Cortex of kidney (tissue), 1 donor: Measurements from ENCODE around the gene CCL7.
"Not testable (repeated sequence)": the region's sequence is repeated elsewhere in the genome, so short reads cannot be mapped to it uniquely, and the experiment has no call there.

Source experiments
- DNase-seq: peaks from one replicate; lab custom pipeline; 2025; lab: John Stamatoyannopoulos, UW

CCL7 gene

GRCh38 chr17:34269969-34270368 is at the start of gene CCL7:
CCL7 (plus strand) TSS chr17:34270221; CDS start chr17:34270291, 70 bp downstream.
- no peak for DNase-seq

- no peak for DNase-seq
Measured at GRCh38 chr17:34220752-34221395, 49.1 kb upstream of the CCL7 start.

GRCh38 chr17:34221411-34221810 is 48.6 kb upstream of the CCL7 start:
- no peak for DNase-seq

GRCh38 chr17:34222722-34223497 is 47.1 kb upstream of the CCL7 start:
- no peak for DNase-seq

- DNase-seq, result no peak
Measured at GRCh38 chr17:34225046-34225445, 45.0 kb upstream of the CCL7 start.

GRCh38 chr17:34226011-34226743 is 43.8 kb upstream of the CCL7 start:
- DNase-seq, result no peak

DNA sequence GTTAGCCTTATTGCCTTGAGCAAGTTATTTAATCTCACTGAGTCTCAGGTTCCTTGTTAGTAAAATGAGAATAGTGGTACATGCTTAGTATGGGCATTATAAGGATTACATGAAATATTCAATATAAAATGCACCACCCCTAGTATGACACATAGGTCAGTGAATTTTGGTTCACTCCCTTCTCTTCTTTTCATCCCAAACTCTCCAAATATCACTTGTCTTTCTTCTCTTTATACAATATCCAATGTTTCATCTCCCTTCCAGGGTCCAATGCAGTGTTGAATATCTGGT is 43.3 kb upstream of the CCL7 start:
- no peak for DNase-seq

DNA sequence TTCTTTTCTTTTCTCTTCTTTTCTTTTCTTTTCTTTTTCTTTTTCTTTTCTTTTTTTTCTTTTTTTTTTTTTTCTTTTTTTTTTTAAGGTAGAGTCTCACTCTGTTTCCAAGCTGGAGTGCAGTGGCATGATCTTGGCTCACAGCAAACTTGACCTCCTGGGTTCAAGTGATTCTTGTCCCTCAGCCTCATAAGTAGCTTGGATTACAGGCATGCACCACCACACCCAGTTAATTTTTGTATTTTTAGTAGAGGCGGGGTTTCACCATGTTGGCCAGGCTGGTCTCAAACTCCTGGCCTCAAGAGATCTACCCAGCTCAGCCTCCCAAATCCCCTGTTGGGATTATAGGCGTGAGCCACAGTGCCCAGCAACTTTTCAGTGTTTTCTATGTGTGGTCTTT is 42.7 kb upstream of the CCL7 start:
- DNase-seq, result not testable (repeated sequence)

- no peak for DNase-seq
Measured at GRCh38 chr17:34227707-34228106, 42.3 kb upstream of the CCL7 start.

DNA sequence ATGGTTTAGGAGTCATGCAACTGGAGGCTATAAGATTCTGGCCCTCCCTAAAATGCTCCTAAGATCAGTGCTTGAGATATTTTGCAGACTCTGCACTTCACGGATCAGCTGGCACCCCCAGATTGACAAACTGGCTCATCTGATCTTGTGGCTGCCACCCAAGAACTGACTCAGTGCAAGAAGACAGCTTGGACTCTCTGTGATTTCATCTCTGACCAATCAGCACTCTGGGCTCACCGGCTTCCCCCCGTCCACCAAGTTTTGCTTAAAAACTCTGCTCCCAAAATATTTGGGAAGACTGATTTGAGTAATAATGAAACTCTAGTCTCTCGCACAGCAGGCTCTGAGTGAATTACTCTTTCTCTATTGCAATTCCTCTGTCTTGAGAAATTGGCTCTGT is 41.2 kb upstream of the CCL7 start:
- no peak for DNase-seq

- no peak for DNase-seq
Measured at GRCh38 chr17:34230342-34230741, 39.7 kb upstream of the CCL7 start.

- no peak for DNase-seq
Measured at GRCh38 chr17:34234616-34235015, 35.4 kb upstream of the CCL7 start.

- no peak for DNase-seq
Measured at GRCh38 chr17:34235389-34236028, 34.5 kb upstream of the CCL7 start.

DNA sequence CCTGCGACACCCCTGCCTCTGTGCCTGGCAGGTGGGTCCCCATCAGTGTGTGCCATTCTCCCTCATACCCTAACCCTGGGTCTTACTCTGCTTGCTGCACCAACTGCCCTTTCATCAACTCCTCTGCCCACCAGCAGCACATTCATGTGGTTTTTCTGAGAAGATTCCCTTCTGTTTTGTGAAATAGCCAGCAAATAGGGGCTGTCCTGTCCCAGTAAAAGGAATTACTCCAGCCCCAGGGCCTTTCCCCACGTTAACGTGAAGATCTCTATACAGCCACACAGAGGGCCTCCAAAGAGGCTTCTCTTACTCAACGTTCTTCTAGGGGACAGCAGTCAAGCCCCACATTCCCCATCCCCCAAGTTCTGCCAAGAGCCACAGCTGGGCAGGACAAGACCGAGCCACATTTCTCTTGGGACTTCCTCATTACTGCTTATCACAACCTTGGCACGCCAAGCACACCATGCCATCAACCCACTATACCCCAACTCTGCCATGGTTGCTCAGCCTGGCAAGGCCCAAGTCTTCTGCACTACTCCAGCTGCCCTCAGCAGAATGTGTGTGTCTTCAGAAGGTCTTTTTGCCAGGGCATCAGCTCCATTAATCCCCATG is 33.6 kb upstream of the CCL7 start:
- DNase-seq, result no peak

DNA sequence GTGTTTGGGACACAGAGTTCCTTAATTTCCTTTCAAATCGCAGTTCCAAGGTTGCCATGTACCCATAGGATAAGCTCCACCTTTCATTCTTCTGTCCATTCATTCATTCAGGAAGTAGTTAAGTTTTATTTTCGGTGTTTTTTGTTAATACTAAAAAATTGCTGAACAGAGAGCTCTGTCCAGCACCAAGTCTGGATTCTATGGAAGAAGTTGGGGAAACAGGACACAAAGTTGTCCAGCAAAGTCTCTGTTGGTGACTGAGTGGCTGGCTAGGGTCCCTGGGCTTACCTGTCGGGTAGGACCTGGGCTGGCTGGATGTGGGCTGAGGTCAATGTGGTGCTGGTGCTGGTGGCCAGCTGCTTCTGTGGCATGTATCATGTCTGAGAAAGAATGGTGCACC is 32.6 kb upstream of the CCL7 start:
- no peak for DNase-seq

- no peak for DNase-seq
Measured at GRCh38 chr17:34241062-34241461, 29.0 kb upstream of the CCL7 start.

- DNase-seq, result no peak
Measured at GRCh38 chr17:34242587-34243363, 27.2 kb upstream of the CCL7 start.

DNA sequence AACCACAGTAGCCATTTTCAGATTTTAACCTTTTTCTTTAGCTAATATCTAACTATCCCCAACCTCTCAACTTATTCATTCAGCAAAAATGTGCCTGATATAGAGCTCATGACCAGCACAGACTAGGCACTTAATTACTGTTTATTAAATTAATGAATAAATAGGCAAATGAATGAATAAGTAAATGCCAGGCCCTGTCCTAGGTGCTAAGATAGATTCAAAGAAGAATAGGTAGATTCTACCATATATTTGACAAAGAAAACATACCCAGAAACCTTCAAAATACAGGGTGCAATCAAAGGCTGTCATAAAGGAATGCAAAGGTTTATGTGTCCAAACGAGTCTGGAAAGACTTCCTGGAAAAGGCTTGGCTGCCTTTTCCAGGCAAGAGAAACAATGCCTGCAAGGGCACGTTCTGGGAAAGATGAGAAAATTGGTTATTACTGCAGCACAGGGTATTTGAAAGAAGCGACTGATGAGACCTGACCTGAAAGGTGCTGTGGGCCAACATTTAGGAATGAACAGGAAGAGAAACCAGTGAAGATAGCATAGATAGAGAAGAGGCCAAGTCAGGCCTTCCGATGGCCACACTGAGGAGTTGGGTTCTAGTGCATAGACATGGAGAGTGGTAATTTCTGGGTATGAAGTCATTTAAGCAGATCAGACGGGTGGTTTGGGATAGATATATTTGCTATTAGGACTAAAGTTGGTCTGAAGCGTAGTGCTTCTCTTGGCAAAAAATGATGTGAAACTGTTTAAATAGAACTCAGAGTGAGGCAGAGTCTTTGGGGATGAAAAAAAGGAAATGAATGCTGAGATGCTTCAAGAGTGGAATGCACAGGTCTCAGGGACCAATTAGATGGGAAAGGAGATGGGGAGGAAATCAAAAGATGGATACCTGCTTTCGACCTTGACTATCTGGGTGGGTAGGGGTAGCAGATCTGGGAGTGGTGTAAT is 26.4 kb upstream of the CCL7 start:
- DNase-seq, result no peak

- DNase-seq, result no peak
Measured at GRCh38 chr17:34245351-34245905, 24.6 kb upstream of the CCL7 start.

DNA sequence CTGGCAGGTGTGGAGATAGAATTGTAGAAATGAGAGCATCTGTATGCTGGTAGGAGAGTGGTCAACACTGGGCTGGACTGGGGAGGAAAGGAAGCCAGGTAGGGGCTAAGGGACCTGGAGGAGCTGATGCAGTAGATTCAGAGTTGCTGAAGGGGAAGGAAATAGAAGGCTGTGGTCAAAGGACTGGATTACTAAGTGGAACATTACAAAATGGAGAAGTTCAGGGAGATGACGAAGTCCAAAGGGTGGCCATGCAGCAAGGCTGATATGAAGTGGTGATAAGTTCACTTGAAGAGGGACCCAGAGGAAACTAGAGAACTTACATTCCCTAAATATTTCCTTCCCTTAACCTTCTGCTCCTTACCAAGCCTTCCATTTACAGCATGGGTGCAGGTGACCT is 23.6 kb upstream of the CCL7 start:
- no peak for DNase-seq
